ENCODE measurements around the gene SMYD1.

SMYD1 gene

GRCh38 chr2:88147145-88147544 is 79.5 kb downstream of the SMYD1 start:
- no peak for DNase-seq

- no peak for DNase-seq
Measured at GRCh38 chr2:88148929-88149438, 81.4 kb downstream of the SMYD1 start.

DNA sequence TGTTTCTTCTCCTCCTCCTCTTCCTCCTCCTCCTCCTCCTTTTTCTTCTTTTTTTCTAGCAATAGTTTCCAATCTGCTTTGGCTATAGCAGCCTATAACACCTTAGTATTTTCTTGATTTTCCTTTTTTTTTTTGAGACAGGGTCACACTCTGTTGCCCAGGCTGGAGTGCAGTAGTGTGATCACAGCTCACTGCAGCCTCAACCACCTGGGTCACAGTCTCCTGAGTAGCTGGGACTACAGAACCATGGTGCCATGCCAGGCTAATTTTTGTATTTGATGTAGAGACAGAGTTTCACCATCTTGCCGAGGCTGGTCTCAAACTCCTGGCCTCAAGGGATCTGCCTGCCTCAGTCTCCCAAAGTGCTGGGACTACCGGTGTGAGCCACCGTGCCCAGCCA is 91.9 kb downstream of the SMYD1 start:
- DNase-seq, result no peak

DNA sequence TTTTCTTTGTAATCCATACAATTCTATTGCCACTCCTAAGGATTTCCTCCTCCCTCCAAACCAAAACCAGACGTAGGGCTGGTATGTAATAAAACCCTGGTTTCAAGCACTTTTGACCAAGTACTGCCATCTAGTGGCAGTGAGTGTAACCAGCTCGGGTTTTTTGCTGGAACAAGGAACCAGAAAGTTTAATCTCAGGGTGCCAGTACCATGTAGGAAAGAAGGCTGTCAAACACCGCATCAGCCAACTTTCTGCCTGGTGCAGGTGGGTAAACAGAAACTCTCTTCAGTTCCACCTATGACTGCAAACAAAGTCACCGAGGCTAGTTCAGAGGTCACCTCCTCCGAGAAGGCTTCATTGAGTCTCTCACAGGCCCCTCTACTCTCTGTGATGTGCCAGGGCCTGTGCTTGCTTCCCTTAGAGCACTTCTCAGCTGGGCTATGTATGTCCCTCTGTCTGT is 92.4 kb downstream of the SMYD1 start:
- DNase-seq, result peak; percentile 16

DNA sequence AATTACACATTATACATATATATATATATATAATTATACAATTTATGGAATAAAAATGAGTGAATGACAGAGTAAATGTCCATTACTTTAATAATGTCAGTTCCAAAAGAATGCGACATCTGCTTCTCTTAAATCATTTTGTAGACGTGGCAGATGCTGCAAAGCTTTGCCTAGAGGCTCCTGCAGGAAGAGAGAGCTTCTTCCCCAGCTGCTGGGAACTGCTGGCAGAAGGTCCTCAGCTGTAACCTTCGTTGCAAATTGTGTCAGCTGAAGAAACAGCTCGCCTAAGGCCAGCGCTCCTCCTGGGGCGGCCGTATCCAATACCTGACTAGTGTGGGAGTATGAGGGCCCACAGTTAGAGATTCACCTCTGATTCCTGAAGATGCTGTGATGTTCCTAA is 92.9 kb downstream of the SMYD1 start:
- DNase-seq, result no peak

DNA sequence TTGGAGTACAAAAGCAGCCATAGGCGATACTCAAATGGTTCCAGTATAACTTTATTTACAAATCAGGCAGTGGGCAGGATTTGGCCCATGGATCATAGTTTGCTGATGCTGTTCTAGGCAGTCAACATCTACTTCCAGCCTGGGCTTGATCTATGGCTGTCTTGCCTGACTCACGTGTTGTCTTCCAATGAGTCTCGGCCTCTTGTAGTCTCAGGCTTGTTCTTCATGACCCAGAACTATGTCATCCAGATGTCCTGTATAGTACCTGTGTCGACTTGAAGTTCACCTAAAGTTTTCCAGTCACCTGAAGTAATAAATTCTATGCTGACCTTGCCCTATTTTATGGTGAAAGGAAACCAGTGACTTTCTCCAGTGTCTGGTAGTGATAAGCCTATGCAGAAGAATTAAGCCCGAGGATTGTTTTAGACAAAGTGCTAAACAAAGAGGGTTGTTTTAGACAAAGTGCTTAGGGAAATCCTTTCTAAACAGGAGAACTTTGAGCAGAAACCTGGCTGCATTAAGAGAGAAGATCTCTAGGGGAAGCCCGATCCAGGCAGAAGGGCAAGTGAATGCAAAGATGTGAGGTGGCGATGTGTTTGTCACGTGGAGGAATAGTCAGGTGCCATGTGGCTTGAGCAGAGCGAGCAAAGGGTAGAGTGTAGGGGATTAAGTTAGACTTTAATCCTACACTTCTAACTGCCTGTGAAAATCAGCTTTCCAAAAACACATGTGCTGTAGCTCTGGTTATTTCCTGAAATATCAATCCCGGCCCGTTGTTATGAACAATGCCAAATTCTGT is 94.0 kb downstream of the SMYD1 start:
- no peak for DNase-seq
